ENCODE measurements around the gene HFE. TPM values are rescaled to one million over a fixed set of nuclear protein-coding genes. Genes with fewer than 3 reads are reported as not detected.
A peak's percentile ranks its signal among the peaks of the same experiment; 100 is the strongest.
"Not testable (repeated sequence)": the region's sequence is repeated elsewhere in the genome, so short reads cannot be mapped to it uniquely, and the experiment has no call there.

HFE gene
- total RNA-seq, 2 experiments from 2014 or later, result 0.69 to 0.72 TPM

- ChIA-PET POLR2A (interaction anchor here (0.6 to 3.1 kb wide), 3 partner anchors 8 to 43 kb away, joined by 3 to 23 read pairs (median 7); a partner anchor contains a TSS), CTCF (ENCODE audit: unreplicated experiment) (no interaction called here)
- Histone ChIP-seq H3K4me3 (ENCODE audit: low read depth, low read length, poor library complexity, severe bottlenecking) (no peak overlapping the region), H3K9me2 (ENCODE audit: insufficient read depth, low read length) (no peaks in the 10 kb centered on the region), H2AFZ (ENCODE audit: low read length) (no peak overlapping the region), H3K79me2 (ENCODE audit: insufficient read depth, low read depth, low read length) (no peaks in the 10 kb centered on the region), H3K9me3 (ENCODE audit: low read length) (no peaks in the 10 kb centered on the region; the same call in 1 of the 2 replicates), H3K36me3 (ENCODE audit: insufficient read depth, low read length) (no peaks in the 10 kb centered on the region), H3K27ac (ENCODE audit: low read depth, low read length, poor library complexity, severe bottlenecking) (no peak overlapping the region), H3K4me2 (ENCODE audit: low read length) (no peak overlapping the region), H4K20me1 (ENCODE audit: insufficient read depth, low read length) (no peaks in the 10 kb centered on the region), H3K4me1 (ENCODE audit: insufficient read depth, low read length, poor library complexity, severe bottlenecking) (peaks cover 33% of the 10 kb centered on the region)
- TF ChIP-seq EZH2phosphoT487 (IDR thresholded peaks at IDR 0.05; ENCODE audit: borderline replicate concordance, low read depth, low read length) (no peak), CTCF (conservative IDR thresholded peaks at IDR 0.05; ENCODE audit: low read length) (no peak)
- no peak for DNase-seq (ENCODE audit: low spot score)
- no TSS peak for BruUV-seq (replicated peaks)
- intact Hi-C loops (cut with micrococcal nuclease; ENCODE audit: unreplicated experiment), result no loop called here
Measured at GRCh38 chr6:26116267-26116666, 29.0 kb downstream of the HFE start.

- peak overlapping the region; percentile 95 for H2AFZ ChIP-seq (ENCODE audit: low read length)
- H3K79me2 ChIP-seq (ENCODE audit: insufficient read depth, low read depth, low read length), result no peaks in the 10 kb centered on the region
- peak overlapping the region; percentile 37 for H3K4me2 ChIP-seq (ENCODE audit: low read length)
- ChIA-PET POLR2A (interaction anchor here (0.8 to 2.9 kb wide), 12 partner anchors 11 to 97 kb away, joined by 3 to 19 read pairs (median 6); a partner anchor contains a TSS), CTCF (ENCODE audit: unreplicated experiment) (no interaction called here)
- H3K4me3 ChIP-seq (ENCODE audit: low read depth, low read length, poor library complexity, severe bottlenecking), result peak overlapping the region; percentile 11
- H4K20me1 ChIP-seq (ENCODE audit: insufficient read depth, low read length), result no peaks in the 10 kb centered on the region
- no peaks in the 10 kb centered on the region for H3K36me3 ChIP-seq (ENCODE audit: insufficient read depth, low read length)
- H3K9me2 ChIP-seq (ENCODE audit: insufficient read depth, low read length), result no peaks in the 10 kb centered on the region
- no peaks in the 10 kb centered on the region; the same call in 1 of the 2 replicates for H3K9me3 ChIP-seq (ENCODE audit: low read length)
- H3K4me1 ChIP-seq (ENCODE audit: insufficient read depth, low read length, poor library complexity, severe bottlenecking), result peaks cover 49% of the 10 kb centered on the region
- H3K27ac ChIP-seq (ENCODE audit: low read depth, low read length, poor library complexity, severe bottlenecking), result peak overlapping the region; percentile 54
- intact Hi-C loops (cut with micrococcal nuclease; ENCODE audit: unreplicated experiment), result no loop called here
- BruUV-seq (replicated peaks), result no TSS peak
- TF ChIP-seq CTCF (conservative IDR thresholded peaks at IDR 0.05; ENCODE audit: low read length) (no peak), EZH2phosphoT487 (IDR thresholded peaks at IDR 0.05; ENCODE audit: borderline replicate concordance, low read depth, low read length) (no peak)
- no peak for DNase-seq (ENCODE audit: low spot score)
Measured at GRCh38 chr6:26118999-26119398, 31.8 kb downstream of the HFE start.

- H3K9me2 ChIP-seq (ENCODE audit: insufficient read depth, low read length); DNase-seq (ENCODE audit: low spot score); H3K4me2 ChIP-seq (ENCODE audit: low read length); H3K4me3 ChIP-seq (ENCODE audit: low read depth, low read length, poor library complexity, severe bottlenecking); CTCF ChIA-PET (ENCODE audit: unreplicated experiment); H3K9me3 ChIP-seq (ENCODE audit: low read length); H3K79me2 ChIP-seq (ENCODE audit: insufficient read depth, low read depth, low read length); BruUV-seq (replicated peaks); H4K20me1 ChIP-seq (ENCODE audit: insufficient read depth, low read length): not testable (repeated sequence)
- Histone ChIP-seq H3K36me3 (ENCODE audit: insufficient read depth, low read length) (peaks cover 11% of the 10 kb centered on the region), H3K4me1 (ENCODE audit: insufficient read depth, low read length, poor library complexity, severe bottlenecking) (peaks cover 48% of the 10 kb centered on the region), H2AFZ (ENCODE audit: low read length) (0 out of 2 replicates have a peak overlapping the region, but pooled peaks have one; percentile 28), H3K27ac (ENCODE audit: low read depth, low read length, poor library complexity, severe bottlenecking) (peak overlapping the region; percentile 99)
- intact Hi-C loops (cut with micrococcal nuclease; ENCODE audit: unreplicated experiment), result loop anchor here (5.0 to 10.0 kb wide), 3 partner anchors 735 to 1772 kb away; a partner anchor contains a TSS
- POLR2A ChIA-PET, result interaction anchor here (0.7 to 2.9 kb wide), 15 partner anchors 8 to 1752 kb away, joined by 3 to 19 read pairs (median 5); a partner anchor contains a TSS
Measured at GRCh38 chr6:26120115-26120514, 32.9 kb downstream of the HFE start.

All from OCI-LY7 (cell line).